Myocyte (in vitro differentiated cells): ENCODE measurements around the gene CEP164. TPM values are rescaled to one million over a fixed set of nuclear protein-coding genes. Genes with fewer than 3 reads are reported as not detected.

ENCODE experiments used
- DNase-seq: peaks from one replicate; pipeline ENCODE4 v3.0.0-alpha.2; 2012; ENCODE audit warnings: low read depth
- total RNA-seq: library from RNA; depleted of rRNA; stranded (reverse); fragments of >200 nt; gene quantifications from 2 replicates; pipeline ENCODE4 v1.2.3, GENCODE V29; 2014

CEP164 gene
- total RNA-seq, 1 donor from 2014 or later: 20.8 TPM

DNA sequence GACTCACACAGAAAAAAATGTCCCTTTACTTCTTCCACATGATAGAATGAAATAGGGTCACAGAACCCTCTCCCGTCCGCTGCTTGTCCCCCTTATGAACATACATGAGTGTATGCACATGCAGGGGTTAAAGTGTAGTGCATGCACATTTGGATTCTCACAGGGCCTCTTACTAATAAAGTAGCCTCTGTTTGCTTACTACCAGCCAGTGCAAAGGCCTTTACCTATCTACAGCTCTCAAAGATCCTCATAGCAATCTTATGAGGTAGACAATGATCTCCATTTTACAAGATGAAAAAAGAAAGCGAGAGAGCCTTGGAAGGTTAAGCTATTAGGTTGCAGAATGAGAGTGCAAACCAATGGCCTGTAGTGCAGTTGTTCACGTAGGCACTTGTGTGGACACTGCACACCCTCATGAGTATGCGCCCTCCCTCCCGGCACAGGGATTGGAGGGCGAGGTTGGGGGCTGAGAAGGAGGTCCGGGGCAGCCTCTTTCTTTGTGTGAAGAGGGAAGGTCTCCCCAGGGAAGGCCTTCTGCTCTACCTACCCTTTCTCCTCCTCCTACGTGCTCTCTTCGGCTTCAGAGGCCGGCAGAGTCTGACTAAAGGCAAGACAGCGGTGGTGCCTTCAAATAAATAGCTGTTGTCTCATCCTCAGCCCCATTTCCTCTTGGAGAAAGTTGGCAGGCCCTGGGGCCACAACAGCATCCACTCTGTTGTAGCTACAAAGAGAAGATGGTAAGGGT lies 91.3 kb downstream of the CEP164 start:
- DNase-seq: no peak

DNA sequence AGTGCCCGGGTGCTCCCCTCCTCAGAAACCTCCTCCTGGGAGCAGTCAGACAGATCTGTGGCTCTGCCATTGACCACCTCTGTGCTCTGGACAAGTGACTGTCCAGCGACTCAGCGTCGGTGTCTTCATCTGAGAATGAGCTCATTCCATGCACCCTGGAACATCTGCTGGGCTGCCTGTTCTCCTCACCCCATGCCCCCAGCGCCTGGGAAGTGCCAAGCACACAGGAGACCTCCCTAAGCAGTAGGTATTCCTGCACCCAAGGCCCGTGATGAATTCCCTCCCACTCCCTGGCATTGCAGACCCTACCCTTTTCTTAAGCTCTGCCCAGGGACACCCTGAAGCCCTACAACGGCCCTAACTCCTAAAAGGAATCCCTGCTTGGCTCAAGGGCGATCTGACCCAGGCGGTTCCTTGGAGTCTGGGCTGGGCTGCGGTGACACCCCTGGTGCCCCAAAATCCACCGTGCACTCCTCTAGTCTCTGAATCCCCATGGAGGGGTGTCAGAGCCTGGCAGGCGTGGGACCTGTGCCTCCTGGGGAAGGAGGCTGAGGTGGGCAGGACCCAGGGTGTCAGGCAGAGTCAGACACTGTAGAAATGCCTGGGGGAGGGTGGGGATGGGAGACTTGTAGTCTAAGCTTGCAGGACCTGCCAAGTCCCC lies 92.0 kb downstream of the CEP164 start:
- DNase-seq: peak; percentile 4

DNA sequence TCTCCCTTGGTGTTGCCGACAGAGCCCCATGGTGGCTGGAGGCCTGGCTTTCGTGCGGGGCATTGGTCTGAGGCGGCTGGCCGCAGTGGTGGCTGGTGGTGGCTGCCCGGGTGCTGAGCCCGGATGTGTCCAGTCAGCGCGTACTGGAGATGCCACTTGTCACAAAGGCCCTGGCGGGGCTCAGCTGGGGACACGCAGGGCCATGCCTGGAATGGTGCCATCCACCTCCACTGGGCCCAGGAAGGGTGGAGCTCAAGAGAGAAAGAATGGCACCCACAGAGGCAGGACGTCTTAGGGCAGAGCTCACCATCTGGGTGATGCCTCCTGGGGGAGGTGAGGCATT lies 92.5 kb downstream of the CEP164 start:
- DNase-seq: no peak

DNA sequence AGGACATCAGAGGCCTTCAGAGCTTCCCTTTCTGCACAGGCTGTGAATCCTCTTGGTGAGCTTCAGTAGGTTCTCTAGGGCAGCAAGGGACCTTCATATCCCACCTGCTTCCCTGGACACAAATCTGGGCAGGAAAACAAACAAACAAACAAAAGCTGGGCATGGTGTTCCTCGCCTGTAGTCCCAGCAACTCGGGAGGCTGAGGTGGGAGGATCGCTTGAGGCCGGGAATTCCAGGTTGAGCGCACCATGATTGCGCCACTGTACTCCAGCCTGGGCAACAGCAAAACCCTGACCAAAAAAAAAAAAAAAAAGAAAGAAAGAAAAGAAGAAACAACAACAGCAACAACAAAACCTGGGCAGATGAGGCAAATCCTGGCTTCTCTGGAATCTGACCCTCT lies 92.9 kb downstream of the CEP164 start:
- no peak for DNase-seq

DNA sequence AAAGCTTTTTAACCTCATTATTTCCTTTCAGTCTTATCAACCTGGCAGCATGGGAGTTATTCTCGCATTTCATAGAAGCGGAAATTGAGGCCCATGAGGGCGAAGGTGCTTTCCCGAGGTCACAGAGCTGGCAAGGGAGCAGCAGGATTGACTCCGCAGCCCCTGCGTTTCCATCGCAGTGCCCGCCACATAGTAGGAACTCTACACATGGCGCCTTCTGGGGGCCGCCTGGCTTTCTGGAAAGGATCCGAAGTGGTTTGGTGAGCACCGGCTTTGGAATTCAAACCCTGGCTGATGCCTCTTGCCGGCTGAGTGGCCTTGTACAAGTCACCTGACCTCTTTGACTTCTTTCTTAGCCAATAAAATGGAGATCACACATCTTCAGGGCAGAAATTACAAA lies 93.4 kb downstream of the CEP164 start:
- DNase-seq: no peak

DNA sequence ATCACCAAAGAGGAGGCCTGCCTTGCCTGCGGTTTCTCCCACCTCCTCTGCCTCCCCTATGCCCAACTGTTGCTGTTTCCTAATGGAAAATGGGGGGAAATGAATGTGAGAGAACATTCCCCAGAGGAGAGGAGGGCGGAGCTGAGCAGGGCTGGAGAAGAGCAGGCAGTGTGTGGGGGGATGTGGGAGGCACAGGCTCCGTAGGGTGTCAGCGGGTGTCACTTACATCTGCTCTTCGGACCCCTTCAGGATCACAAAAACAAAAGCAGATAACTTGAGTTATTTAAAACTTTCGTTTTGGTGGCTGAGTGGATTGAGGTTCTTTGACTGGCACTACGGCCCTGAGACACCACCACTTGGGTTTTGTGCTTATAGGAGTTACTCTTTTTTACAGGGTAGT lies 93.8 kb downstream of the CEP164 start:
- DNase-seq: no peak

DNA sequence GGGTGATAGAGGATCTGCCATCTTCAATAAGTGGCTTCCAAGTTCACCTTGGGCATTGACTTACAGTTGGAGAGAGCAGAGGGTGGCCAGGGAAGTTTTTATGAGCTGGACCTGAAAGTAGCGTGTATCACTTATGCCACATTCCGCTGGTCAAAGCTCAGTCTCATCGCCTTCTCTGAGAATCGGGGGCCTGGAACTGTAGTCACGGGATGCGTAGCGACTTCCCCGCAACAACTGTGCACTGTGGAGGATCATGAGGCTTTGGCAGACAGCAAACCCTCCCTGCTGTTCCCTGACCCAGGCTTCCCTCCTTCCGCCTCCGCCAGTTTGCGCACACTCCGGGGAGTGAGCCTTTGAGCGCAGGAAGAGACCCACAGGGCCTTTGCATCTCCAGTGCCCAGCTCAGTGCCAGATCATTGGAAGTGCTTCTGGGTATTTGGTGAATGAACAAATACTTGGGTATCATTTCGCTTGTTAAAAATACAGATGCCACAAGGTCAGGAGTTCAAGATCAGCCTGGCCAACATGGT lies 95.5 kb downstream of the CEP164 start:
- no peak for DNase-seq

DNA sequence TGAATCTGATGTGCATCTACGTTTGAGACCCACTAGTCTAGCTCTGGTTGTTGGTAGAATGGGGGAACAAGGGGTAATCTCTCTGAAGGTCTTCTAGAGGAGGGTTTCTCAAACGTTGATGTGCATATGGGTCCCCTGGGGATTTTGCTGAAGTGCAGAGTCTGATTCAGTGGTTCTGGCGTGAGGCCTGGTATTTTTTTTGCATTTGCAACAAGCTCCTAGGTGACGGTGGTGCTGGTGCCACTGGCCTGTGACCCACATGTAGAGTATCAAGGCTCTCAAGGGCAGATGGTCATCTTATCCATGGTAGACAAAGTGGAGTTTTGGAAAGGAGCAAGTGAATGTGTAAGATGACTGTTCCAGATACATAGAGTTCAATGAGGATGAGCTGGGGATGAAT lies 97.1 kb downstream of the CEP164 start:
- DNase-seq: no peak

DNA sequence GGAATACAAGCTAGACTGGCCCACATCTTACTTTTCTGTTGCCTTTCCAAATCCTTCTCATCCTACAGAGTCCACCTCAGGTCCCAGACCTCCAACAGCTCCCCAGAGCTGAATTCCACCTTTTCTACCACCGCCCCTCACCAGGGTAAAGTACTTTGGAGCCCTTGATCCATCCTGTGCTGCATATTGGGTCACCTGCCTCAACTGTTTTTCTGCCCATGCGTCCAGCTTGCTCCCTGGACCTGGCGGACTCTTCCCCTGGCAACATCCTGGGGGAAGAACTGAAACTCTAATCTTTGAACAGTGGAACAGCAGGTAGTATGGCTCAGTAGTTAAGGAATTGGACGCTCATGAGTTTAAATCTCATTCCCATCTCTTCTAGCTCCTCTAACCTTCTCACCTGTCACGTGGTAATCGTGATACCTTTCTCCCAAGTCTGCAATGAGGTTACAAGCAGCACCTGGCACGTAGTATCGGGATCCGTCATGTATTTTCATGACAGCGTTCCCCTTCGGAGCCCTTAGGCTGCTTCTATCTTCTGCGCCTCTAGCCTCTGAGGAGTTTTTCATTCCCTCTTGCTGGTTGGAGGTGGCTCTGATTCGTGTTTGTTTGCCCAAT lies 98.1 kb downstream of the CEP164 start:
- no peak for DNase-seq

DNA sequence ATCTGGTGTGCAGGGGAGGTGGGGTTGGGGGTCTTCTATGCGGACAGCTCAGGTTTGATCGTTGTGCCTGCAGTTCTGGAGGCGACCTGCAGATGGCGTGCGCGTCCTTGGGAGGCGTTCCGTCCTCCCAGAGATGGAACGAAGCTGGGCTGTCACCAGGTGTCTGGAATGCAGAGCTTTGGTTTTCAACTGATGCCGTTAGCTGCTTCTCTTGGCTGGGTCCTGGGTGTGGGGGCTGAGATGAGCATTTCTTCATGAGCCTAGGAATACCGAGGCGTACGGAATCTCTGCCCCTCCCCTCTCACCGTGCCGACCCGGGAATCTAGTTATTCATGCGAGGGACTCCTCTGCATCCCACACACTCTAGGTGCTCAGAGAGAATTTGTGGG lies 98.6 kb downstream of the CEP164 start:
- peak; percentile 57 for DNase-seq

DNA sequence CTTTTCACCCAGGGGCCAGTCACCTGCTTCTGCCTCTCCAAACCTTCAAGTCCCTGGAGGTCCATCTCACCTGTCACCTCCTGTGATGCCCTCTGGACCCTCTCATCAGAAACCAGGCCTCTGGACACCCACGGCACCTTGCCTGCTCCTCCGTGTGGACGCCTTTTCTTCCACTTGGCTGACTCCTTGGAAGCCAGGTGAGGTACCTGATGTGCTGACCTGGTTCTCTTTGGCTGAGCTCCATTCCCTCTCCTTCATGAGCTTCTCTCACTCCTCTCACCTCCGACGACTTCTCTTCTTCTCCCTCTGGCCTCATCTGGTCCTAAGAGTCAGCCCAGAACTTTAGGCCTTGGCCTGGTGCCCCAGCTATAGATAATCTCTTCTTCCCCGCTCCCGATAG lies 99.3 kb downstream of the CEP164 start:
- no peak for DNase-seq

DNA sequence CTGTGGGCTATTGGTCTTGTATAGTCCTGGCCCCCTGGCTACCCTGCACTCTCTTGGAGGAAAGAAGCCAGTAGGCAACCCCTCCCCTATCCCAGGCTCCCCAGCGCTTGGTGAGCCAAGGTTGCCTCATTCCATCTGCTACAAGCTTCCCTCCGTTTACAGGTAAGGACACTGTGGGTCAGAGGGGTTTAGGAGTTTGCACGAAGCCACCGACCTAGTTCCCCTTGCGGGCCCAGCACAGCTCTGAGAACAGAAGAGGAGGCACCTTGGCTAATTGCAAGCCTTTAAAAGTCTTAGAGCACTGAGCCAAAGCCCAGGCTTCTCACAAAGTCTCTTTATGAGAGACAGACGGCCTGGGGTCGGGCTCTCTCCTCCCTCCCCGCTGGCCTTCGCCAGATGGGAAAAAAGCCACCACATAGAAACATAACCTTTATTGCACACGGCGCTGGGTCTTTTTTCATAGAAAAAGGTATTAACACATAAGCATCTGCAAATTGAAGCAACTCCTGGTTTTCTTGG lies 99.8 kb downstream of the CEP164 start:
- no peak for DNase-seq

DNA sequence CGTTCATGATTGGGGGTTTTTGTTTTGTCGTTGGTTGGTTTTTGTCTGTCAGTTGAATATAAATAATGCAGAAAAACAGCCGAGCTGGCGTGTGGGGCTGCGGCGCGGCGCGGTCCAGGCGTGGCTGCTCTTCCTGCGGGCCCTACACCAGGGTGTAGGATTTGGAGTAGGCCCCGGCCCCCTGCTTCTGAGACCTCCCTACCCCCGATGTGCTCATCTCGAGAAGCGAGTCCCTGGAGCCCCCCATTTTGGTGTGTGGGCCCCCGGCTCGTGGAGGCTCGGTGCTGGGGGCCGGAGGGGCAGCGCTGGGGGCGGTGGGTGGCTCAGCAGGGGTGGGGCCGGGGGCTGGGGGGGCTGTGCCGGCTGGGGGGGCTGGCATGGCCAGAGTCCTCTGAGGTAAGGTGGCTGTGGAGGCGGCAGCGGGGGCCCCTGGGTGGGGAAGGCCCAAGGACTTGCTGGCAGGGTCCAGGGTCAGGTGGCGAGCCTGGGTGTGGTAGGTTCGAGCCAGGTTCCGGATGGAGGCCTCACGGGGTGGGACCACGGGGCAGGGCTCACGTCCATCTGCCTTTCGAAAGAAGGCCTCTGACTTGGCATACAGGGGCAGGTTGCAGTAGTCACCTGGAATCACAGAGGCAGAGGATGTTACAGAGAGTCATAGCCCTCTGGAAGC lies 100.7 kb downstream of the CEP164 start:
- no peak for DNase-seq

DNA sequence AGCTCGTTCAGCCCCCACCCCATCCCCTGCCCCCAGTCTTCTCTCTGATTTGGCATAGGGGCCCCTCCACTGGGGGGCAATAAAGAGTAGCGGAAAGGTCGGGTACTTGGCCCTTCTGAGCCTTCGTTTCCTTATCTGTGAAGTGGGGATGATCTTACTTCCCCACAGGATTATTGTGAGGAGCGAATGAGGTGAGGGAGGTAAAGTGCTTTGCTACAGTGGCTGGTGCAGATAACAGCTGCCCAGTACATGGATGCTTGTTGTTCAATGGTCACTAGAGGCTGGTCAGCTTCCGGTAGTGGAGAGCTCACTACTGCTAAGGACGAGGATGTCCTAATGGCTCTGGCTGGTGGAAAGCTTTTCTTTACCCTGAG lies 101.2 kb downstream of the CEP164 start:
- DNase-seq: no peak

DNA sequence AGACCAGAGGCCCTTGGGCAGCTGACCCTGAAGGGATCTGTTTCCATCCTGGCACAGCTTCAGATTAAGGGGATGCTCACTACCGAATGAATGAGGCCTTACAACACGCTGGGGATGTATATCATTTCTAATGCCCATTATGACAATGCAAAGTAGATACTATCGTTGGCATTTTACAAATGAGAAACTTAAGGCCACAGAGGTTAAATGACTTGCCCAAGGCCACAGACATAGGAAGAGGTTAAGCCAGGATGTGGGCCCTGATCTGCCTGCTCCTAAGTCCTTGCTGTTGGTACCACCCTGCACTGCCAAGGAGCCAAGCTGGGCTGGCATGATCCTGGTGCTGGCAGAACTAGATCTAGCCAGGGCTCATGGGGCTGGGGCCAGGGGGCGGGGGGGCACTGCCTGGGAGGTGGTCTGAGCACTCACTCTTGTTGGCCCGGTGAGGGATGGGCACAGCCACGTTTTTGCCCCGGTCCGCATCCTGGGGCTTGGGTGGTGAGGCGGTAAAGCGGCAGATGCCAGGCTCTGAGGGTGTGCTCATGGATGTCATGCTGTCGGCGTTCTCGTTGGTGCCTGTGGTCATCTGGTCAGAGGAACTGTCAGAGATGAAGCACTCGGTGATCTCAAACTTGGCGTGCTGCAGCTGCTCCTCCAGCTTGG lies 102.8 kb downstream of the CEP164 start:
- DNase-seq: peak; percentile 31

DNA sequence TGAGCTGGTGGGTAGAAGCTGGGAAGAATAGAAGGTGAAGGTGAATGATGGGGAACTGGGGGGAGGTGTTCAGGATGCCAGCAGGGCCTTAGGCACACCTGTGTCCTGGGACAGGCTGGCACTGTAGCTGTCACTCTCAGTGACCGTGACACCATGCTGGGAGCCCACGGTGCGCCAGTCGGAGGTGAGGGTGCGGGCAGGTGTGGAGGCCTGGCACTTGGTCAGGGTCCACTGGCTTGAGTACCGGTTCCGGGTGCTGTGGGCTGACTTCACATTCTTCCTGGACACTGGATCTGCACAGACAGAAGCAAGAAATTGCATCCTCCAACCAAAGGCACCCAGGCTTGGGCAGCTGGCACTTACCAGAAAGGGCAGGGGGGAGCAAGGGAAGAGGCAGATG lies 103.8 kb downstream of the CEP164 start:
- peak; percentile 9 for DNase-seq

DNA sequence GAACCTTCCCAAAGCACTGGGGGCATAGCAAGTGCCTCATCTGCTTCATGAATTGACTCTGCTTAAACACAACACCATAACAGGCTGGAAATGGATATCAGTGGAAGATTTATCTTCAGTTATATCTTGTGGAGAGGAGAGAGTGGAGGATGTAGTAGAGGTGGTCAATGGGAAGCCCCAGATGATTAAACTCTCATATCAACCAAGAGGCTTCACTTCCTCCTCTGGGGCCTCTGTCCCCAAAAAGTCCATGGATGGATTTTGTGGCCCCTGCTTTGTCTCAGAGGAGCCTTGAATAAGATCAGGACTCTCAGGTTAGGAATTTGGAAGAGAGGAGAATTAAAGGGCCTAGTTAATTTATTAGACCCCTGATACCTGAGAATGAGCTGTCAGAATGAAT lies 106.1 kb downstream of the CEP164 start:
- DNase-seq: no peak

DNA sequence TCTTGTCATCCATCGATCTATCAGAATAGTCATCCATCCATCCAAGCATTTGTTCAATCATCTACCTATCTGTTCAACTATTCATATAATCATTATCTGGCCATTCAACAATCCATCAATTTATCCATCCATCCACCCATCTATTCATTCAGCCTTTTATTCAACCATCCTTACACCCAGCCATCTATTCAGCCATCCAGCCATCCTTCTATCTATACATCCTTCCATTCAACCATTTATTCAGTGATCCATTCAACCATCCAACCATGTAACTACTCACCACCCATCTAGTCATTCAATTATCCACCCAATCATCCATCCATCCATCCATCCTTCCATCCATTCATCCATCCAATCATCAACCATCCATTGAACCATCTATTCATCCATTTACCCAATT lies 106.8 kb downstream of the CEP164 start:
- DNase-seq: no peak

DNA sequence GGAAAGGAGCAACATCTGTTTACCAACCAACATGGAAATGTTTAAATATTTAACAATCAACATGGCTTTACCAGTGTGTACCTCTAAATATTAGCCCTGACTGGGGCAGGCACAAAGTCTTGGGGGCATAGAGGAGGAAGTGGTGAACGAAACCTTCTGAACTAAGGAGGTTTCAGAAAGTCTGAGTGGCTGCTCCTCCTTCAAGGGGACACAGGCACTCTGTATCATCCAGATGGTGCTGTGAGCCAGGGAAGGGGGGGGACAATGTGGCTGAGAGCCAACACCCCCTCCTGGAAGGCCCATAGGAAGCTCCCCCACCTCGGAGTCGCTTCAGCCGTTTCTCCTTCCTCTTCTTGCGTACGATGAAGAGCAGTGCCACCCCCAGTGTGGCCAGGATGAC lies 107.7 kb downstream of the CEP164 start:
- no peak for DNase-seq

DNA sequence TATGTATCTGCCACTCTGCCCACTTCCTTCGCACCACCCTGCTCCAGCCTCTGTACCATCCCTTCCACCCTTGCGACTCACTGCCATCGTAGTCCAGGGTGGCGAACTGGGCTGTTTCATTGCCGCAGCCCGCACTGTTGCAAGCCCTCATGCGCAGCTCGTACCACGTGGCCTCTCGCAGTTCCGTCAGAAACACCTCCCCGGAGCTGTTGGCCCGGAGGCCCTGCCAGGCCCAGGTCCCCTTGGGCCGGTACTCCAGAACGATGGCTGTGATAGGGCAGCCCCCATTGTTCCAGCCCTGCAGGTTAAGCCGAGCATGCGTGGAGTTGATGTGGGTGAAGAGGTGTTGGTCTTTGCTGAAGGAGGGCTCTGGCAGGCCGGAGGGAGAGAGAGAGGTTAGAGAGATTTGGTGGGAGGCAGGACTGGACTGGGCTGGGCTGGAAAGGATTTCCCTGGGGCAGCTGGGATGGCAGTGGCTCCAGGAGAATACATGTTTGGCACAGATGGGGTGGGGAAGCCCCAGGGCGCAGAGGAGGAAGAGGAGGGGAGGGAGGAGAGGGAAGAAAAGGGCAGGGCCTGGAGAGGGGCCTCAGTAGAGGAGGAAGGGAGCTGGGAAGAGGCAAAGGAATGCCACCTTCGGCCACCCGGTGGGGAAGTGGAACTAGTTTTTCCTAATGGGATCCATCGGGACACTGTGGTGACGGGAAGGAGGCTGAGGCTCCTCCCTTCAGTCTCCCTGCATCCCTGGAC lies 109.6 kb downstream of the CEP164 start:
- no peak for DNase-seq

DNA sequence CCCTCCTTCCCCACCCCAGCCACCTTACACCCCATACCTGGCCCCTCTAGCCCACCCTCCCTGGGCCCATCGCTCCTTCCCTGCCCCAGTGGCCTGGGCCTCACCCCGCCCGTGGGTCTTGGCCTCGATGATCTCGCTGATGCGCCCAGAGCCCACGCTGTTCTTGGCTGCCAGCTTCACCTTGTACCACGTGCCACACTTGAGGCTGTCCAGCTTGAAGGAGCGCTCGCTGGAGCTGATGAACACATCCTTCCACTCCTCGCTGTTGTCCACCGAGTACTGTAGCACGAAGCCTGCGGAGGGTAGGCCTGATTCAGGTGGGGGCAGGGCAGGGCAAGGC lies 110.1 kb downstream of the CEP164 start:
- DNase-seq: no peak
